ENCODE measurements around the gene BUB1.
"Not testable (repeated sequence)": the region's sequence is repeated elsewhere in the genome, so short reads cannot be mapped to it uniquely, and the experiment has no call there.

The BUB1 gene

DNA sequence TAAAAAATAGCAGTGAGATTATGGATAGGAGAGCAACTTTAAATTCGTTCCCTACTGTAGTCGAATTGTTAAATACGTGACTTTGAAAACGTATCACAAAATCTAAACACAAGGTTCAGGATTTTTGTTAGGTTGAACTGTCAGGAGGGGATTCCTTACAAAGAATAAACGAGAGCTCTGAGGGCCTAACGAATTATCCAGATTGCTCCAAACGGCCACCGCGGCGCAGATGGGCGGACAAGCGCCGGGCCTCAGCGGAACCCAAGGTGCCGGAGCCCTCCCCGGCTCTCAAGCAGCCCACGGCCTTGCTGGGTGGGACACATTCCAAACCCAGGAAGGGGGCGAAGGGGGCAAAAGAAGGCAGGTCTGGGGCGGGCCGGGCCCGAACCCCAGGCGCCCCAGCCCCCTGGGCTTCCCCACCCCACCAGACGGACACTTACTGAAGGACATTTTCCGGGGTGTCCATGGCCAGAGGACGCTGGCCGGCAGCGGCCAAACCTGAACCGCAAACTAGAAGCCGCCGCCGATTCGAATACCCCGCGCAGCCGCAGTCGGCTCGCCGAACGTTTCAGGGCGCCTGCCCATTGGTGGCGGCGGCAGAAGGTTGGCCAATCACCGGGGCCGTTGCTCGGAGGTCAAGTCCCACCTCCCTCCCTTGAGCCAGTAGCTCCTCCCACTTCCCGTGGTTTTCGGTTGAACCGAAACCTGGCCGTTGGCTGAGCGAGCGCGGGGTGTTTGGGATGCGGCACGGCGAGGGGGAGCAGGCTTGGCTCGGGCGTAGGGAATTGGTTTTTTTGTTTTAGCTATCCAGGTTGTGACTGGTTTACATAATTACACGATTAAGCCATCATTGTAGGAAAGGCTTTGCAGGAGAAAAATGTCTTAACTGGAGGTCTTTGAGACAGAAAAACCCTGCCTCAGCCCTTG is at the start of gene BUB1:
TSS of gene BUB1 (minus strand) at position 534 of the 927 bp plus-strand sequence. CDS start at position 466, 68 bp downstream.
- peak; percentile 87 to 89 for DNase-seq (ENCODE audit: low read depth in 1 of 2, low spot score in 1 of 2)

DNA sequence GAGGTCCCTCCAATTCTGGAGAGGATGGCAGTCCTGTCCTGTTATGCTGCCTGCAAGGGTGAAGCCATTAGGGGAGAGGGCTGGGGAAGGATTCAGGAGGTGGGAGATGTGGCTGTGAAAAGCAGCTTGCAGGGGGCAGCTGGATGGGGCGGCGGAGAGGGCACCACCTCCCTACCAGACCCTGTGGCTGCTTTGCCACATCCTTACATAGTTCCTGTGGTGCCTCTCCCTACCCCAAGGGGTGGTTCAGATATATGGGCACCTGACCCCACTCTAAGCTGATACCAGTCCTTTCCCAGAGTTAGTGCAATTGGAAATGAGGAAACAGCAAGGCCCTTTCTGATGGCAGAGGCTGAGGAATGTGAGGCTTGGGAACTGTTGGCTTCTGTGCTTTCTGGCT is 48.4 kb upstream of the BUB1 start:
- DNase-seq (ENCODE audit: low read depth in 1 of 2, low spot score in 1 of 2), result no peak

DNA sequence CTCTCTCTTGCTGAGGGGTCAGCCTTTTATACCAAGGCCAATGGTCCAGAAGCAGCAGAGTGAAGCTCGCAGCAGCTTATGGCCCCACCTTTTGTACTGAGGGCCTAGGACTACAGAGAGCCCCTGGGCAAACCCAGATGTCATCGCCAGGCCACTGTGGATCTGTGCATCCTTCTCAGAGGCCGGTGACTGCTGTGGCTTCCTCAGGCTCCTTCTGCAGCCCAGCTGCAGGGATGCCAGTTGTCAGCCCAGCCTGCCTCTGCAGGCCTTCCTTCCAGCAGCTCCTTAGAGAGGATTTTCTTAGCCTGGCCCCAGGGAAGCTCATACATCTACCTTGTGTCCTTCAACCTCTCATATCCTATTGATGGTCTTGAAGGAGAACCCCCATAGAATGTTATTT is 48.0 kb upstream of the BUB1 start:
- no peak for DNase-seq (ENCODE audit: low read depth in 1 of 2, low spot score in 1 of 2)

GRCh38 chr2:110725370-110725769 is 47.5 kb upstream of the BUB1 start:
- DNase-seq (ENCODE audit: low read depth in 1 of 2, low spot score in 1 of 2), result no peak

- DNase-seq (ENCODE audit: low read depth in 1 of 2, low spot score in 1 of 2), result no peak
Measured at GRCh38 chr2:110724820-110725219, 47.0 kb upstream of the BUB1 start.

GRCh38 chr2:110720547-110720946 is 42.7 kb upstream of the BUB1 start:
- DNase-seq (ENCODE audit: low read depth in 1 of 2, low spot score in 1 of 2), result no peak

DNA sequence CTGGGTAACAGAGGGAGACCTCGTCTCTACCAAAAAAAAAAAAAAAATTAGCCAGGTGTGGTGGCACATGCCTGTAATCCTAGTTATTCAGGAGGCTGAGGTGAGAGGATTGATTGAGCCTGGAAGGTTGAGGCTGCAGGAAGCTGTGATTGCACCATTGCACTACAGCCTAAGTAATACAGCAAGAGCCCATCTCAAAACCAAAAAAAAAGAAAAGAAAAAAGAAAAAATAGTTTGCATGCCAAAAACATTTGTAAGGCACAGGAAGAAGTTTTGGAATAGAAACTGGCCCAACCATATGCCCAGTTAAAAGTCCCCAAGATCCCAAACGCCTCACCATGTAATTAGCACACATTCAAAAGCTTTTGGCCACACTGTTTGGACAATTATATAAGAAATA is 41.1 kb upstream of the BUB1 start:
- no peak for DNase-seq (ENCODE audit: low read depth in 1 of 2, low spot score in 1 of 2)

DNA sequence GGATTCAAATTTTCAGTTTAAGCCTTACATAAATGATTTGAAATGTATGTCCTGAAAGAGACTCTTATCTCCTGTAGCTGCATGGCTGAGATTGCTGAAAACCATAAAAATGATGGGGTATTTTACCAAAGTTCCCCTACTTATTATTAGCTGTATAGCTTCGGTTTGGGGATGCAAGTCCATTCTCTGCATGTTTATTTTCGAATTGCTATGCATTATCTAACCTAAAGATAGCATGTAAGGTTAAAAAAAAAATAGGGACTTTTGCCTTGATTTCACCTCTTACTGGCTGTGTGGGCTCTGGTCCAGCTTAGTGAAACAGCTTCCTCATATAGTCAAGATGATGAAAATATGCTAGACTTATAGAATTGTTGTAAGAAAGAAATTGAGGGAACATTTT is 40.5 kb upstream of the BUB1 start:
- no peak for DNase-seq (ENCODE audit: low read depth in 1 of 2, low spot score in 1 of 2)

DNA sequence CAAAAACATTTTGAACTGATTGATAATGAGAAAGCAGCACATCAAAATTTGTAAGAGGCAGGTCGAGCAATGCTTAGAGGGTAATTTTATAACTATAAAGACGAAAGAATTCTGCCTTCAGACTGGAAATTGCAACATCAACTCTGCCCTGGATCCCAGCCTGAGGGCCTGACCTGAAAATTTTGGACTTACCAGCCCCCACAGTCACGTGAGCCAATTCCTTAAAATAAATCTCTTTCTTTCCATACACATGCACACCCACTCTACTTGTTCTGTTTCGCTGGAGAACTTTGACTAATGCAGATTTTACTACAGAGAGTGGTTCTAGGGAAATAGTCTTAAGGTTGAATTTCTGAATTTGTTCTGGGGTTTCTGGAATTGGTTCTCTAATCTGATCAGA is 39.9 kb upstream of the BUB1 start:
- no peak for DNase-seq (ENCODE audit: low read depth in 1 of 2, low spot score in 1 of 2)

DNA sequence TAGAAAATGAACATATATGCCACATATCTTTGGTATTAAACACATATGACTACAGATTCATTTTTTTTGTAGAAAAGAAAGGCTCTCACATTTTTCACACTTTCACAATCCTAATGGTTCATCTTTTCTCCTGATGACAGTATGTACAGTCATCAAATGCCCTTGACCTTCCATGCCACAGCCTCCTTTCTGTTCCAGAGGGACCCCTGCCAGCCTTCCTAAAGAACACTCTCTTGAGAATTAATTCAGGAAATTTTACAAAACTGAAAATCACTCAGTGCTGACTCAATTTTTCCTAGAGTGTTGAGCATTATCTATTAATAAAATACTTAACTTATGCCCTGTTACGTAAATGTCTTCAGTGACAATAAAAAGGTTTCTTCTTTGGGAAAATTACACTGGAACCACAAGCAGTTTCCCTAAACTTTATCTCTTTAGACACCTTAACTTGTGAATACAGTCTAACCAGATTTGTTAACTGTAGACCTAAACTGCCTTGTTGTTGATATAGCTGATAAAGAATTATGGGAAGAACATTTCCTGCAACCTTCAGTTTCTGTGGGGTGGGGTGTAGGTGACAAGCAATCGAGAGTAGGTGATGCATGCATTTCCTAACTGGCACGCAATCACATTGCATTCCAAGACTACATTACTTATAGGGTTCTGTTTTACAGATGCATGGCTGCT is 39.2 kb upstream of the BUB1 start:
- DNase-seq (ENCODE audit: low read depth in 1 of 2, low spot score in 1 of 2), result no peak

DNA sequence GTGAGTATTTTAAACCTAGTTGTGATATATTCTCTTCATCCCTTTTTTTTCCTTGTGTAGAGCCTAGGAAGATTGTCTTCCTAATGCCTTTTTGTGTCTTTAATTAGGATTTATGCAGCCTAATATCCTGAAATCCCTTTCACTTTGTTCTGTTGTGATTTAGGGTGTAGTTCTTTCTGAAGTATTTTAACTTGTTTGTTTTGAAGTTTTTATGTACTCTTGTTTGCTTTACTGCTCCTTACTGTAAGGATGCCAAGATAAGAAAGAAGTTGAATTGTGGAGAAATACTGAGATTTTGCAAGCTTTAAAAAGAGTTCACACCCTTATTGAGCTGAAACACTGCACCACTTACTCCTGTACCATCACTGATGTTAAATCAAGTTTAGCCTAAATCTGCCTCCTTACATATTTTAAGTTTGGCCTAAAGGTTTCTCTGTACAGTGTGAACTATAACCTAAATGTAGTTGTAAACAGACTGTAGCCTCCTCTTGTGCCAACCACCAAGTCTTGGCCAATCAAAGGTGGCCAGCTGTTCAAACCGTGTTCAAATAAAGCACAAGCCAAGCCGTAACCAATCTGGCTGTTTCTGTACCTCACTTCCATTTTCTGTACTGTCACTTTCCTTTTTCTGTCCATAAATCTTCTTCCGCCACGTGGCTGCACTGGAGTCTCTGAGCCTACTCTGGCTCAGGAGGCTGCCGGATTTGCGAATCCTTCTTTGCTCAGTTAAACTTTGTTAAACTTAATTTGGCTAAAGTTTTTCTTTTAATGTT is 36.8 kb upstream of the BUB1 start:
- no peak for DNase-seq (ENCODE audit: low read depth in 1 of 2, low spot score in 1 of 2)

- DNase-seq (ENCODE audit: low read depth in 1 of 2, low spot score in 1 of 2), result no peak
Measured at GRCh38 chr2:110713513-110714362, 35.9 kb upstream of the BUB1 start.

GRCh38 chr2:110712737-110713136 is 34.9 kb upstream of the BUB1 start:
- no peak for DNase-seq (ENCODE audit: low read depth in 1 of 2, low spot score in 1 of 2)

DNA sequence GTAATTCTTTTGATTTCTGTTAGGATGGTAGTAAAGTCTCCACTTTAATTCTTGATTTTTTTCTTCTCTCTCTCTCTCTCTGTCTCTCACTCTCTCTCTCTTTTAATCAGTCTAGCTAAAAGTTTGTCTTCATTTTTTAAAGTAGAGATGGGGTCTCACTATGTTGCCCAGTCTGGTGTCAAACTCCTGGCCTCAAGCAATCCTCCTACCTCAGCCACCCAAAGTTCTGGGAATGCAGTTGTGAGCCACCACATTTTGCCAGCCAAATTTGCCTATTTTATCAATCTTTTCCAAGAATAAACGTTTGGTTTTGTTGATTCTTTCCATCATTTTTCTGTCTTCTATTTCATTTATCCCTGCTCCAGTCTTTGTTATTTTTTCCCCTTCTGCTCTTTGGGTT is 30.6 kb upstream of the BUB1 start:
- no peak for DNase-seq (ENCODE audit: low read depth in 1 of 2, low spot score in 1 of 2)

DNA sequence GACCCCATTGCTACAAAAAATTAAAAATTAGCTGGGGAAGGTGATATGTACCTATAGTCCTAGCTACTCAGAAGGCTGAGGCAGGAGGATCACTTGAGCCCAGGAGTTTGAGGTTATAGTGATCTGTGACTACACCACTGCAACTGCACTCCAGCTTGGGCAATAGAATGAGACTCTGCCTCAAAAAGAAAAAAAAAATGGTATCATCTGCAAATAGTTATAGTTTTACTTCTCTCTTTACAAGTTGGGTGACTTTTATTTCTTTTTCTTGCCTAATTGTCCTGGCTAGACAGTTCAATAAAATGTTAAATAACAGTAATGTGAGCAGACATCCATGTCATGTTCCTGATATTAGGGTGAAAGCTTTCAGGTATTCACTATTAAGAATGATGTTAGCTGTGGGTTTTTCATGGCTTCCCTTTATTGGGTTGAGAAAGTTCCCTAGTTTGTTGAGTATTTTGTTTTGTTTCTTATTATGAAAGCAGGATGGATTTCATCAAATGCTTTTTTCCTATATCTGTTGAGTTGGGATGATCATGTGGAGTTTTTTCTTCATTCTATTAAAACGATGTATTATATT is 29.6 kb upstream of the BUB1 start:
- no peak for DNase-seq (ENCODE audit: low read depth in 1 of 2, low spot score in 1 of 2)

DNA sequence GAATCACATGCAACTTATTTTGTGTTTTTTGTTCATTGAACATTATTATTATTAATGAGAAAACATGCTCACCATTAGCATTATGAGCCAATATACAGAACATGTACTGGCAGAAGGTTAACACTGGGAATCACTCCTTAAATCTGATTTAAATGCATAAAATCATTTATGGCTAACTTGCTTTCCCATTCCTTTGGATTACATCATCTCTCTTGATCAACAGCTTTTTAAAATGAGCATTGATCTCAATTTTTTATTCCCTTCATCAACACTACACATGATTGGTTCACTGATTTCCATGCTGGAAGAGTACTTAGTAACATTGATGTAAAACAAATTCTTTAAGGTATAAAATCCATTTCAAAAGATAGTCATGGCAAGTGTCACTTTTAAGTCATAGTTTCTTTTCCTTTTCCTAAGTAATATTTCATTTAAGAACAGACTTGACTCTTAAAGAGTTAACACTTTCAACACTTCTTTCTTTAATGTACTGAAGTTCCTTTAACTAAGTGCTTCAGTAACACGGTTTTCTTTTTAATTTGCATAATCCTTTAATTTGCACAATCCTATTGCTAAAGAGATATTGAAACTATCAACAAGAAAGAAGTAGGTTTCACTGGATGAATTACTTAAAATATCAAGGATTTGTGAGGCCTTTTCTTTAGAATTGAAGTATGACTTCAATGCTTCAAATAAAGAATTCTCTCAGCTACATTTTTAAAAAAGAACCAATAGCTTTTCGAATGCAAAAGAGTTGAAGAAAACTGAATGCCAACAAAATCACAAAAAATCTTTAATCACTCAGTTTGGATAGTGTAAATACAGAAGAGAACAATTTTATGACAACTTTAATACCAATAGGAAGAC is 24.9 kb upstream of the BUB1 start:
- DNase-seq (ENCODE audit: low read depth in 1 of 2, low spot score in 1 of 2), result no peak

GRCh38 chr2:110698253-110698652 is 20.4 kb upstream of the BUB1 start:
- not testable (repeated sequence) for DNase-seq (ENCODE audit: low read depth in 1 of 2, low spot score in 1 of 2)

GRCh38 chr2:110695146-110695898 is 17.5 kb upstream of the BUB1 start:
- not testable (repeated sequence) for DNase-seq (ENCODE audit: low read depth in 1 of 2, low spot score in 1 of 2)

Data from stimulated activated CD4-positive, alpha-beta T cell treated with anti-CD3 and anti-CD28 coated beads, Interleukin-15, amount 100 ng/mL, for 1 hour (primary cell).